Esophagus muscularis mucosa (tissue), 4 donors: ENCODE measurements around the gene CRHR2. TPM values are rescaled to one million over a fixed set of nuclear protein-coding genes. Genes with fewer than 3 reads are reported as not detected.
A peak's percentile ranks its signal among the peaks of the same experiment; 100 is the strongest.

Experiments used
- DNase-seq: peaks from one replicate; pipeline ENCODE4 v3.0.0-alpha.2; 2017; ENCODE audit errors: extremely low spot score
- H3K27ac ChIP-seq, 4 donors: fragments of 200-600 bp; sonication (generic); replicated peaks in 1 of 4; 1 replicate in 3 of 4; 2 replicates in 1 of 4; pipeline ENCODE4 v1.5.1; 2016 to 2019; ENCODE audit warnings: mild to moderate bottlenecking in 1 of 4
- H3K27me3 ChIP-seq, 4 donors: fragments of 200-600 bp; sonication (generic); one replicate each; pipeline versions ENCODE4 v1.5.1 to v1.6.0; 2016 to 2019
- H3K36me3 ChIP-seq, 4 donors: fragments of 200-600 bp; sonication (generic); one replicate each; pipeline ENCODE4 v1.5.1; 2016 to 2019
- H3K4me1 ChIP-seq, 4 donors: fragments of 200-600 bp; sonication (generic); one replicate each; pipeline ENCODE4 v1.5.1; 2016 to 2019
- H3K4me3 ChIP-seq, 4 donors: fragments of 200-600 bp; sonication (generic); 1 replicate in 2 of 4; 2 replicates in 2 of 4; pipeline ENCODE4 v1.5.1; 2016 to 2019; ENCODE audit warnings: mild to moderate bottlenecking in 4 of 4, moderate library complexity in 1 of 4
- H3K9me3 ChIP-seq, 4 donors: fragments of 200-600 bp; sonication (generic); 1 replicate in 3 of 4; 2 replicates in 1 of 4; pipeline ENCODE4 v1.5.1; 2016 to 2019
- CTCF ChIP-seq, 3 experiments: fragments of 200-600 bp in 2 of 3; fragments of 450-650 bp in 1 of 3; sonication (generic) in 2 of 3; IDR thresholded peaks; one replicate each; pipeline ENCODE4 v1.5.1; 2017 to 2019; ENCODE audit warnings: antibody characterized with exemption in 3 of 3, mild to moderate bottlenecking in 2 of 3, moderate library complexity in 1 of 3
- EP300 ChIP-seq: sonication (generic); formaldehyde crosslinking; IDR thresholded peaks from one replicate; pipeline ENCODE4 v1.6.1; 2017; ENCODE audit warnings: antibody characterized with exemption
- POLR2A ChIP-seq: fragments of 450-650 bp; IDR thresholded peaks from one replicate; pipeline ENCODE4 v1.6.1; 2017; ENCODE audit warnings: antibody characterized with exemption, moderate library complexity, mild to moderate bottlenecking, low read depth
- POLR2AphosphoS5 ChIP-seq, 2 donors: sonication (generic); formaldehyde crosslinking; IDR thresholded peaks; one replicate each; pipeline ENCODE4 v1.6.1; 2017; ENCODE audit warnings: antibody characterized with exemption in 2 of 2
- WGBS: methylation state at CpG from one replicate; pipeline ENCODE4 v1.1.5; 2018; 5-methylcytosine and 5-hydroxymethylcytosine counted together
- intact Hi-C: fragments of 100-400 bp; cut with DNase I; formaldehyde crosslinking; loops from one replicate; pipeline ENCODE4 v1.15.1; 2023
- total RNA-seq, 4 donors: library from RNA; depleted of rRNA; stranded (reverse); fragments of >200 nt; gene quantifications; one replicate each; pipeline versions ENCODE4 v1.1.0 to v1.2.1, GENCODE V29; 2016

CRHR2 gene
- total RNA-seq, 4 donors from 2014 or later = 0.13 to 0.29 TPM; not detected in 2

- no peak for TF ChIP-seq POLR2A
- TF ChIP-seq CTCF (IDR thresholded peaks at IDR 0.05) = no peak
- TF ChIP-seq EP300 = no peak
- no peak for TF ChIP-seq POLR2AphosphoS5 (IDR thresholded peaks at IDR 0.05)
- WGBS = 21% methylated on average over 4 of the region's 6 CpGs
- DNase-seq = no peak
- peak overlapping the region in 2 of 4 donors; percentile 35 to 48 for H3K27ac ChIP-seq
- H3K36me3 ChIP-seq = no peaks in the 10 kb centered on the region
- intact Hi-C loops = no loop called here
- no peaks in the 10 kb centered on the region for H3K27me3 ChIP-seq
- H3K4me3 ChIP-seq = no peak overlapping the region
- H3K4me1 ChIP-seq = peaks cover 16 to 26% (median 22%) of the 10 kb centered on the region in 4 donors
- no peaks in the 10 kb centered on the region for H3K9me3 ChIP-seq
These were observed 12.0 kb upstream of the CRHR2 start for GRCh38 chr7:30694218-30694745.

- no peaks in the 10 kb centered on the region for H3K27me3 ChIP-seq
- no peak for DNase-seq
- H3K9me3 ChIP-seq = no peaks in the 10 kb centered on the region
- intact Hi-C loops = no loop called here
- no peak overlapping the region for H3K27ac ChIP-seq
- no peaks in the 10 kb centered on the region for H3K36me3 ChIP-seq
- TF ChIP-seq CTCF (IDR thresholded peaks at IDR 0.05) (no peak), EP300 (no peak), POLR2A (no peak), POLR2AphosphoS5 (IDR thresholded peaks at IDR 0.05) (no peak)
- WGBS = 81% methylated on average over 4 of the region's 4 CpGs
- peaks cover 20 to 33% (median 29%) of the 10 kb centered on the region in 4 donors for H3K4me1 ChIP-seq
- no peak overlapping the region for H3K4me3 ChIP-seq
These were observed 10.6 kb upstream of the CRHR2 start for GRCh38 chr7:30692882-30693281.

GRCh38 chr7:30692438-30692837, 10.2 kb upstream of the CRHR2 start:
- intact Hi-C loops = no loop called here
- Histone ChIP-seq H3K4me3 (no peak overlapping the region), H3K27me3 (no peaks in the 10 kb centered on the region), H3K4me1 (peaks cover 20 to 30% (median 26%) of the 10 kb centered on the region in 4 donors), H3K36me3 (no peaks in the 10 kb centered on the region), H3K9me3 (no peaks in the 10 kb centered on the region), H3K27ac (no peak overlapping the region)
- no peak for TF ChIP-seq POLR2A
- TF ChIP-seq POLR2AphosphoS5 (IDR thresholded peaks at IDR 0.05) = no peak
- no peak for TF ChIP-seq CTCF (IDR thresholded peaks at IDR 0.05)
- no peak for TF ChIP-seq EP300
- 93% methylated on average over 10 of the region's 10 CpGs for WGBS
- DNase-seq = no peak

GRCh38 chr7:30690011-30690410, 7.8 kb upstream of the CRHR2 start:
- Histone ChIP-seq H3K36me3 (no peaks in the 10 kb centered on the region), H3K27ac (no peak overlapping the region), H3K4me1 (peaks cover 8 to 20% (median 19%) of the 10 kb centered on the region in 4 donors), H3K27me3 (peaks cover 0 to 6% (median 0%) of the 10 kb centered on the region in 4 donors), H3K4me3 (no peak overlapping the region), H3K9me3 (no peaks in the 10 kb centered on the region)
- 97% methylated on average over 7 of the region's 7 CpGs for WGBS
- intact Hi-C loops = no loop called here
- TF ChIP-seq POLR2AphosphoS5 (IDR thresholded peaks at IDR 0.05) (no peak), CTCF (IDR thresholded peaks at IDR 0.05) (no peak), POLR2A (no peak), EP300 (no peak)
- DNase-seq = no peak

- H3K27me3 ChIP-seq = peaks cover 0 to 18% (median 0%) of the 10 kb centered on the region in 4 donors
- intact Hi-C loops = no loop called here
These were observed 6.5 kb upstream of the CRHR2 start for GRCh38 chr7:30688718-30689221.

More at GRCh38 chr7:30688718-30689221, 6.5 kb upstream of the CRHR2 start:
- Histone ChIP-seq H3K27ac (no peak overlapping the region), H3K36me3 (no peaks in the 10 kb centered on the region), H3K4me1 (peaks cover 0 to 12% (median 8%) of the 10 kb centered on the region in 4 donors), H3K9me3 (no peaks in the 10 kb centered on the region), H3K4me3 (no peak overlapping the region)
- no peak for DNase-seq
- TF ChIP-seq CTCF (IDR thresholded peaks at IDR 0.05) = no peak
- no peak for TF ChIP-seq POLR2AphosphoS5 (IDR thresholded peaks at IDR 0.05)
- TF ChIP-seq POLR2A = no peak
- TF ChIP-seq EP300 = no peak
- 65% methylated on average over 2 of the region's 5 CpGs for WGBS
